ENCODE measurements around the gene EPHA6. TPM values are rescaled to one million over a fixed set of nuclear protein-coding genes. Genes with fewer than 3 reads are reported as not detected.
A peak's percentile ranks its signal among the peaks of the same experiment; 100 is the strongest.

Gene EPHA6
- total RNA-seq, 2 donors from 2014 or later = 0.52 to 2.0 TPM

GRCh38 chr3:96833301-96833700 lies 18.9 kb downstream of the EPHA6 start:
- DNase-seq = no peak
- no peak overlapping the region for H3K27ac ChIP-seq
- no peaks in the 10 kb centered on the region for H3K36me3 ChIP-seq (replicated peaks in 1 of 2; ENCODE audit: insufficient read depth in 1 of 2, low read depth in 2 of 2)
- no peaks in the 10 kb centered on the region for H3K27me3 ChIP-seq
- H3K9me3 ChIP-seq = no peaks in the 10 kb centered on the region
- intact Hi-C loops (cut with DNase I) = no loop called here
- H3K4me3 ChIP-seq = no peak overlapping the region
- no peaks in the 10 kb centered on the region for H3K4me1 ChIP-seq
- ATAC-seq = no peak
- TF ChIP-seq POLR2A (IDR thresholded peaks at IDR 0.05) = no peak
- no peak for TF ChIP-seq CTCF (IDR thresholded peaks at IDR 0.05)

- 2 to 12% methylated on average over 2 of the region's 2 CpGs for WGBS, 2 donors
- no peaks in the 10 kb centered on the region for H3K36me3 ChIP-seq (replicated peaks in 1 of 2; ENCODE audit: insufficient read depth in 1 of 2, low read depth in 2 of 2)
- no peak for TF ChIP-seq POLR2A (IDR thresholded peaks at IDR 0.05)
- TF ChIP-seq CTCF (IDR thresholded peaks at IDR 0.05) = no peak
- H3K4me1 ChIP-seq = no peaks in the 10 kb centered on the region
- H3K4me3 ChIP-seq = no peak overlapping the region
- H3K27ac ChIP-seq = no peak overlapping the region
- H3K27me3 ChIP-seq = no peaks in the 10 kb centered on the region
- intact Hi-C loops (cut with DNase I) = no loop called here
- no peaks in the 10 kb centered on the region for H3K9me3 ChIP-seq
- peak; percentile 56 for ATAC-seq
- DNase-seq = no peak
Observed at GRCh38 chr3:96836153-96836915, 21.9 kb downstream of the EPHA6 start.

- 53 to 56% methylated on average over 6 of the region's 6 CpGs for WGBS, 2 donors
- no peak for TF ChIP-seq CTCF (IDR thresholded peaks at IDR 0.05)
- no peak for TF ChIP-seq POLR2A (IDR thresholded peaks at IDR 0.05)
- DNase-seq (no peak), ATAC-seq (no peak)
- intact Hi-C loops (cut with DNase I) = no loop called here
- Histone ChIP-seq H3K4me1 (no peaks in the 10 kb centered on the region), H3K27ac (no peak overlapping the region), H3K9me3 (no peaks in the 10 kb centered on the region), H3K4me3 (no peak overlapping the region), H3K27me3 (no peaks in the 10 kb centered on the region), H3K36me3 (replicated peaks in 1 of 2; ENCODE audit: insufficient read depth in 1 of 2, low read depth in 2 of 2) (no peaks in the 10 kb centered on the region)
Observed at GRCh38 chr3:96843505-96844203, 29.3 kb downstream of the EPHA6 start.

GRCh38 chr3:96844204-96844514 lies 29.8 kb downstream of the EPHA6 start:
- Histone ChIP-seq H3K4me3 (no peak overlapping the region), H3K36me3 (replicated peaks in 1 of 2; ENCODE audit: insufficient read depth in 1 of 2, low read depth in 2 of 2) (no peaks in the 10 kb centered on the region), H3K9me3 (no peaks in the 10 kb centered on the region), H3K27ac (no peak overlapping the region), H3K4me1 (no peaks in the 10 kb centered on the region), H3K27me3 (no peaks in the 10 kb centered on the region)
- intact Hi-C loops (cut with DNase I) = no loop called here
- no peak for TF ChIP-seq POLR2A (IDR thresholded peaks at IDR 0.05)
- TF ChIP-seq CTCF (IDR thresholded peaks at IDR 0.05) = no peak
- DNase-seq (no peak), ATAC-seq (no peak)

GRCh38 chr3:96852849-96853248 lies 38.5 kb downstream of the EPHA6 start:
- TF ChIP-seq CTCF (IDR thresholded peaks at IDR 0.05) (no peak), POLR2A (IDR thresholded peaks at IDR 0.05) (no peak)
- H3K27me3 ChIP-seq = no peaks in the 10 kb centered on the region
- H3K4me3 ChIP-seq = no peak overlapping the region
- H3K27ac ChIP-seq = no peak overlapping the region
- ATAC-seq (no peak), DNase-seq (no peak)
- no peaks in the 10 kb centered on the region for H3K4me1 ChIP-seq
- H3K36me3 ChIP-seq (replicated peaks in 1 of 2; ENCODE audit: insufficient read depth in 1 of 2, low read depth in 2 of 2) = no peaks in the 10 kb centered on the region
- no peaks in the 10 kb centered on the region for H3K9me3 ChIP-seq
- intact Hi-C loops (cut with DNase I) = no loop called here
- 72 to 74% methylated on average over 2 of the region's 2 CpGs for WGBS, 2 donors
